H1 (cell line): ENCODE results near the gene TRAPPC8. TPM values are rescaled to one million over a fixed set of nuclear protein-coding genes. Genes with fewer than 3 reads are reported as not detected.

Experiments used
- BCL11A ChIP-seq, 2 experiments: IDR thresholded peaks; one replicate each; pipeline ENCODE4 v1.6.1; 2011; ENCODE audit warnings: low read depth in 2 of 2, low read length in 2 of 2, mild to moderate bottlenecking in 2 of 2
- GTF2F1 ChIP-seq: IDR thresholded peaks from 2 replicates; pipeline ENCODE4 v1.6.1; 2012; ENCODE audit warnings: low read depth, low read length, improper control_type of control experiment, borderline replicate concordance
- polyA plus RNA-seq, 7 experiments: library from polyadenylated mRNA; depleted of rRNA in 3 of 7; stranded (reverse) in 5 of 7; unstranded in 2 of 7; fragments of >200 nt in 5 of 7; fragments of 200-250 nt in 2 of 7; gene quantifications; 1 replicate in 5 of 7; 2 replicates in 1 of 7; 4 replicates in 1 of 7; pipeline versions ENCODE4 v1.2.1 to v1.2.3, GENCODE V29; 2011 to 2013; ENCODE audit warnings: missing spikeins in 2 of 7, mixed read lengths in 2 of 7
- total RNA-seq: library from RNA; stranded (reverse); fragmentation: NEBNext Ultra II Directional; extraction: Animal tissue kit (Norgen Biotek cat#: 25700); gene quantifications from 2 replicates; pipeline ENCODE4 v1.2.1, GENCODE V29; 2021

TRAPPC8 gene
- total and polyA plus RNA-seq, 2 of the 8 experiments (the other 6 are each of a cell fraction or from before 2014, with no cell fraction given) = 43.6 to 56.5 TPM

- TF ChIP-seq GTF2F1 = no peak
- TF ChIP-seq BCL11A (IDR thresholded peaks at IDR 0.05; ENCODE audit: low read depth in 2 of 2, low read length in 2 of 2) = no peak
These were observed 50.0 kb downstream of the TRAPPC8 start (continued) for GRCh38 chr18:31892936-31893335.
